K562 (cell line): ENCODE data around the gene LRRC57. TPM values are rescaled to one million over a fixed set of nuclear protein-coding genes. Genes with fewer than 3 reads are reported as not detected.

Experiments used
- HDAC1 ChIP-seq, 2 experiments: fragments of 450-650 bp; IDR thresholded peaks; 2 replicates each; pipeline ENCODE4 v1.6.1; 2016 to 2017; ENCODE audit warnings: inconsistent platforms in 1 of 2, mild to moderate bottlenecking in 1 of 2, moderate library complexity in 1 of 2
- KDM5B ChIP-seq: fragments of 200-600 bp; sonication (generic); IDR thresholded peaks from 2 replicates; pipeline ENCODE4 v1.6.1; 2012; ENCODE audit warnings: low read depth, mild to moderate bottlenecking, moderate library complexity, low read length, control low read depth, inconsistent platforms; ENCODE audit not compliant: insufficient replicate concordance
- MGA ChIP-seq: fragments of 450-650 bp; IDR thresholded peaks from 2 replicates; pipeline ENCODE4 v1.6.1; 2016; ENCODE audit warnings: mild to moderate bottlenecking, moderate library complexity
- NONO ChIP-seq, 2 experiments: fragments of 200-400 bp in 1 of 2; fragments of 450-650 bp in 1 of 2; formaldehyde crosslinking in 1 of 2; IDR thresholded peaks; 2 replicates each; pipeline ENCODE4 v1.6.1; 2017; ENCODE audit warnings: low read depth in 2 of 2, mild to moderate bottlenecking in 2 of 2, moderate library complexity in 2 of 2, low read length in 1 of 2
- NR2C2 ChIP-seq, 2 experiments: fragments of 200-800 bp in 1 of 2; sonication (Bioruptor generic) in 1 of 2; sonication (generic) in 1 of 2; formaldehyde crosslinking in 1 of 2; IDR thresholded peaks; 2 replicates each; pipeline versions ENCODE4 v1.6.1 to v1.8.0; 2016 to 2022; ENCODE audit warnings: mild to moderate bottlenecking in 1 of 2, missing compliant biosample characterization in 1 of 2, missing genetic modification characterization in 1 of 2, missing genetic modification reagents in 1 of 2
- PHTF2 ChIP-seq: fragments of 250-450 bp; sonication (Bioruptor Pico); IDR thresholded peaks from 2 replicates; pipeline ENCODE4 v1.5.0; 2021; ENCODE audit warnings: mild to moderate bottlenecking
- PML ChIP-seq: IDR thresholded peaks from 2 replicates; pipeline ENCODE4 v1.6.1; 2012; ENCODE audit warnings: low read length, inconsistent platforms
- POLR2AphosphoS5 ChIP-seq: IDR thresholded peaks from 2 replicates; pipeline ENCODE4 v1.6.1; 2011; ENCODE audit warnings: mild to moderate bottlenecking, low read depth, low read length, moderate library complexity; ENCODE audit not compliant: control insufficient read depth, insufficient read depth
- RNF2 ChIP-seq: sonication (generic); IDR thresholded peaks from 2 replicates; pipeline ENCODE4 v1.6.1; 2016
- TBP ChIP-seq: optimal IDR thresholded peaks from 2 replicates; pipeline ENCODE3; 2011; ENCODE audit warnings: low read depth, low read length, improper control_type of control experiment
- ZNF124 ChIP-seq: sonication (generic); formaldehyde crosslinking; IDR thresholded peaks from 2 replicates; pipeline ENCODE4 v1.8.1; 2022; ENCODE audit warnings: missing genetic modification reagents
- ZNF263 ChIP-seq: sonication (generic); formaldehyde crosslinking; IDR thresholded peaks from 2 replicates; pipeline ENCODE4 v1.8.0; 2022; ENCODE audit warnings: mild to moderate bottlenecking, missing genetic modification reagents, borderline replicate concordance
- polyA plus RNA-seq, 8 experiments: library from polyadenylated mRNA; depleted of rRNA in 4 of 8; stranded (reverse) in 5 of 8; unstranded in 3 of 8; fragments of >200 nt; fragmentation: Nextera tagmentation in 2 of 8; fragmentation: Illumina TruSeq in 1 of 8; extraction: Ambion mirVana in 2 of 8; extraction: Trizol in 1 of 8; gene quantifications; 2 replicates each; pipeline versions ENCODE4 v1.2.1 to v1.2.3, GENCODE V29; 2011 to 2014; ENCODE audit warnings: inconsistent platforms in 1 of 8, missing spikeins in 1 of 8
- total RNA-seq, 7 experiments: library from RNA; depleted of rRNA in 6 of 7; stranded (reverse); fragments of >200 nt in 6 of 7; fragmentation: Illumina TruSeq in 2 of 7; extraction: Trizol in 2 of 7; gene quantifications; 2 replicates each; pipeline versions ENCODE4 v1.2.1 to v1.2.3, GENCODE V29; 2011 to 2021; ENCODE audit warnings: low replicate concordance in 1 of 7
- TF ChIP-seq, protein P1 (sequence below): IDR thresholded peaks from 2 replicates; pipeline ENCODE4 v1.6.1; 2014; ENCODE audit warnings: antibody characterized with exemption

The LRRC57 gene
- total and polyA plus RNA-seq, 9 of the 15 experiments (the other 6 are each of a cell fraction or from before 2014, with no cell fraction given): 3.9 to 20.4 (median 14.8) TPM

DNA sequence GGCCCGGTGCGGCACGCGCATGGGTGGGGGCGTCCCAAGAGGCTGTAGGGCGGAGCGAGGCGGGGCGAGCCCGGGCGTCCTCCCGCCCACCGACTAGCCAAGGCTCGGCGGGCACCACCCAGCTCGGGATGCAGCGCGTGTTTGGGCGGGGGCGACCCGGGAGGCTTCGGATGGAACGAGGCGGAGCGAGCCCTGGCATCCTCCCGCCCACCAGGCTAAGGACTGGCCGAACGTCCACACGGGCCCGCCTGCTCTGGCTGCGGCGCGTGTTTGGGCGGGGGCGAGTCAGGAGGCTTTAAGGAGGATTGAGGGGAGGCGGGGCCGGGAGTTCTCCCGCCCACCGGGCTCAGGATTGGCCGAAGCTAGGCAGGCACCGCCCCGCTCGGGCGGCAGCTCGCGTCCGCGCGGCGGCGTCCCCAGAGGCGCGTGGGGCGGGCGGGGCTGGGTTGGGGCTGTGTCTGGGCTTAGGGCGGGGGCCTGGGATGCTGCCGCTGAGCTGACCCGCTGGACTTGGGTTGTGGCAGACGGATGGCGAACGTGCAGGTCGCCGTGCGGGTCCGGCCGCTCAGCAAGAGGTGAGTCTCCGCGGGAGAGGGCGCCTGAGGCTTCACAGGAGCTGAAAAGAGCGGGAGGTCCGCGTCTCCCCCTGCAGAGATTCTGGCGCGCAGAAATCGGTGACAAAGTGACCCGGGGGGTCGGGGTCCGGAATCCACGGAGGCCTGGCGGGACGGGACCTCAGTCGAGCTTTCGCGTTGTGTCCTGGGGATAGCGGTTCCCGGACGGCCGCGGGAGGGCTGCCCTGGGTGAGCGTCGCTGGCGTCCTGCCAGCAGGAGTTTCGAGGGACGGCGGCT is 26.8 kb upstream of the LRRC57 start, which contains the start of gene STARD9 (continued):
- peak; percentile 97 for TF ChIP-seq MGA
- peak in 1 of 2 experiments; percentile 72; a peak in 2 of 4 replicates for TF ChIP-seq NONO (IDR thresholded peaks at IDR 0.05; ENCODE audit: low read depth in 2 of 2, low read length in 1 of 2)
- TF ChIP-seq POLR2AphosphoS5: peak; percentile 38; the same call in 1 of the 2 replicates
- peak; percentile 84 for TF ChIP-seq NR2C2 (CRISPR knock-in tag; IDR thresholded peaks at IDR 0.05)
- TF ChIP-seq NR2C2 (tag; IDR thresholded peaks at IDR 0.05): no peak
- TF ChIP-seq ZNF124 (CRISPR knock-in tag): 0 out of 2 replicates have a peak, but pooled peaks have one; percentile 23
- peak; percentile 49 for TF ChIP-seq ZNF263
- TF ChIP-seq TBP: peak; percentile 93
- peak in 1 of 2 experiments; percentile 38; a peak in 2 of 4 replicates for TF ChIP-seq HDAC1 (IDR thresholded peaks at IDR 0.05)
- TF ChIP-seq PML: 0 out of 2 replicates have a peak, but pooled peaks have one; percentile 52
- TF ChIP-seq KDM5B: peak; percentile 83
- no peak for TF ChIP-seq PHTF2 (CRISPR knock-in tag)
- TF ChIP-seq, protein P1, sequence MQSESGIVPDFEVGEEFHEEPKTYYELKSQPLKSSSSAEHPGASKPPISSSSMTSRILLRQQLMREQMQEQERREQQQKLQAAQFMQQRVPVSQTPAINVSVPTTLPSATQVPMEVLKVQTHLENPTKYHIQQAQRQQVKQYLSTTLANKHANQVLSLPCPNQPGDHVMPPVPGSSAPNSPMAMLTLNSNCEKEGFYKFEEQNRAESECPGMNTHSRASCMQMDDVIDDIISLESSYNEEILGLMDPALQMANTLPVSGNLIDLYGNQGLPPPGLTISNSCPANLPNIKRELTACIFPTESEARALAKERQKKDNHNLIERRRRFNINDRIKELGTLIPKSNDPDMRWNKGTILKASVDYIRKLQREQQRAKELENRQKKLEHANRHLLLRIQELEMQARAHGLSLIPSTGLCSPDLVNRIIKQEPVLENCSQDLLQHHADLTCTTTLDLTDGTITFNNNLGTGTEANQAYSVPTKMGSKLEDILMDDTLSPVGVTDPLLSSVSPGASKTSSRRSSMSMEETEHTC: peak; percentile 45; the same call in 1 of the 2 replicates
- no peak for TF ChIP-seq RNF2
